Measurements from ENCODE around the gene FABP7. TPM values are rescaled to one million over a fixed set of nuclear protein-coding genes. Genes with fewer than 3 reads are reported as not detected.
"Not testable (repeated sequence)": the region's sequence is repeated elsewhere in the genome, so short reads cannot be mapped to it uniquely, and the experiment has no call there.

FABP7 gene
- total RNA-seq, 4 donors from 2014 or later: not detected

DNA sequence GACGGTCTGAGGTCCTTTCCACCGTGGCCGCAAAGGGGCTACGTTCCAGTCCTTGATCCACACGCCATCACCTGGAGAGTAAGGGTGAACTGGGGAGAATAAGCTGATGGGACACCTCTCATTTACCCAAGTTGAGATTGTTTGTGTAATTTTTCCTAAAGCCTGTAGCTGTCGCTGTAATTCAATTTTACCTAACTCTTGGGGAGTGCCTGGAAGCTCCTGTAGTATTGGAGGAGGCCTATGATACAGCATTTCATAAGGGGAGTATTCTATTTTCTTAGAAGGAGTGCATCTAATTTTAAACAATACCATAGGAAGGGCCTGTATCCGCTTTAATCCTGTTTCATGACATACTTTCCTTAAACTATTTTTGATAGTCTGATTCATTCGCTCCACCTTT lies 35.3 kb upstream of the FABP7 start:
- TF ChIP-seq, protein P1, sequence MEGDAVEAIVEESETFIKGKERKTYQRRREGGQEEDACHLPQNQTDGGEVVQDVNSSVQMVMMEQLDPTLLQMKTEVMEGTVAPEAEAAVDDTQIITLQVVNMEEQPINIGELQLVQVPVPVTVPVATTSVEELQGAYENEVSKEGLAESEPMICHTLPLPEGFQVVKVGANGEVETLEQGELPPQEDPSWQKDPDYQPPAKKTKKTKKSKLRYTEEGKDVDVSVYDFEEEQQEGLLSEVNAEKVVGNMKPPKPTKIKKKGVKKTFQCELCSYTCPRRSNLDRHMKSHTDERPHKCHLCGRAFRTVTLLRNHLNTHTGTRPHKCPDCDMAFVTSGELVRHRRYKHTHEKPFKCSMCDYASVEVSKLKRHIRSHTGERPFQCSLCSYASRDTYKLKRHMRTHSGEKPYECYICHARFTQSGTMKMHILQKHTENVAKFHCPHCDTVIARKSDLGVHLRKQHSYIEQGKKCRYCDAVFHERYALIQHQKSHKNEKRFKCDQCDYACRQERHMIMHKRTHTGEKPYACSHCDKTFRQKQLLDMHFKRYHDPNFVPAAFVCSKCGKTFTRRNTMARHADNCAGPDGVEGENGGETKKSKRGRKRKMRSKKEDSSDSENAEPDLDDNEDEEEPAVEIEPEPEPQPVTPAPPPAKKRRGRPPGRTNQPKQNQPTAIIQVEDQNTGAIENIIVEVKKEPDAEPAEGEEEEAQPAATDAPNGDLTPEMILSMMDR (IDR thresholded peaks at IDR 0.05): peak in 2 of 5 experiments; percentile 25 to 29

DNA sequence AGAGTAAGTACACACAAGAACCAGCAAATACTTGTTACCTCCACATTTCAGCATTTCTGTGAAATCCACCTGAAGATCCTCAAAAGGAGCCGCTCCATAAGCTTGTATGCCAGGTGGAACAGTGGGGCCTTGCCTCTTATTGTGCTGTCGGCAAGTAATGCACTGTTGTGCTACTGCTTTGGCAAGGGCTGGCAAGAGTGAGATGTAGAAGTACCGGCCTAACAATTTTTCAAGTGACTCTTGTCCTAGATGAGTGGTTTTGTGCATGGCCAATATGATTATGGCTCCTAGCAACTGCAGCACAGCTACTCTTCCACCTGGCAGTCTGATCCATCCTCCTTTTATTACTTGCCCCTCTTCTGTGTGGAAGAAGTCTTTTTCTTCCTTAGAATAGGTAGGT lies 34.7 kb upstream of the FABP7 start:
- WGBS, 2 donors: 94 to 98% methylated on average over 3 of the region's 3 CpGs
- not testable (repeated sequence) for DNase-seq (ENCODE audit: low spot score in 2 of 2); H3K36me3 ChIP-seq; H3K9me3 ChIP-seq; H3K4me1 ChIP-seq; H3K27me3 ChIP-seq; H3K4me3 ChIP-seq; H3K27ac ChIP-seq

More for the DNA sequence above, 35.3 kb upstream of the FABP7 start:
- H3K36me3 ChIP-seq; H3K27me3 ChIP-seq; H3K27ac ChIP-seq; H3K9me3 ChIP-seq; H3K4me1 ChIP-seq; H3K4me3 ChIP-seq; DNase-seq (ENCODE audit: low spot score in 2 of 2): not testable (repeated sequence)
- 35 to 36% methylated on average over 8 of the region's 8 CpGs for WGBS, 2 donors

- H3K9me3 ChIP-seq: no peaks in the 10 kb centered on the region
- no peak for TF ChIP-seq POLR2A (IDR thresholded peaks at IDR 0.05)
- TF ChIP-seq, protein P1 (IDR thresholded peaks at IDR 0.05): no peak
- TF ChIP-seq EP300 (IDR thresholded peaks at IDR 0.05): no peak
- H3K27ac ChIP-seq: no peak overlapping the region
- no peak for DNase-seq (ENCODE audit: low spot score in 2 of 2)
- WGBS, 2 donors: 90% methylated on average over 9 of the region's 9 CpGs
- no peaks in the 10 kb centered on the region for H3K4me1 ChIP-seq
- H3K27me3 ChIP-seq: no peaks in the 10 kb centered on the region
- no peak overlapping the region for H3K4me3 ChIP-seq
- H3K36me3 ChIP-seq: no peaks in the 10 kb centered on the region
These were observed 32.8 kb upstream of the FABP7 start for GRCh38 chr6:122746688-122747087.

DNA sequence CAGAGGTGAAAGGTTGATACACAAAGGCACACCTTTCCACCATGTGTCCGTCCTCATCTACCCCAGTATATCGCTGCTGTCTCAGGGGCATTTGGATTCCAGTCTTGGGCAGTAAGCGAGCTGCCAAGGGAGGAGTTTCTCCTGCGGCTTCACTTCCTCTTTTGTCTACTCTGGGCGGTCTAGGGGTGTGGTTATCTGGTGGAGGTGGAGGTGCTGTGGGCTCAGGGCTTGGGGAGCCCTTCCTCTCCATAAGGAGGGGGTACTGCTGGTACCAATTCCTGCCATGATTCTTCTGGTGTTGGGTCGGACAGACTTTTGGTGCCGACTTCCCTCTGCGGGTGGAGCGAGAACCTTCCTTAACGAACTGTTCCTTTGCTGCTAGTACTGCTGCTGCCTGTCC lies 31.9 kb upstream of the FABP7 start:
- Histone ChIP-seq H3K4me3 (no peak overlapping the region), H3K4me1 (no peaks in the 10 kb centered on the region), H3K27ac (no peak overlapping the region), H3K27me3 (no peaks in the 10 kb centered on the region), H3K36me3 (no peaks in the 10 kb centered on the region), H3K9me3 (no peaks in the 10 kb centered on the region)
- TF ChIP-seq, protein P1 (IDR thresholded peaks at IDR 0.05): no peak
- TF ChIP-seq EP300 (IDR thresholded peaks at IDR 0.05) (no peak), POLR2A (IDR thresholded peaks at IDR 0.05) (no peak)
- DNase-seq (ENCODE audit: low spot score in 2 of 2): no peak
- WGBS, 2 donors: 85 to 90% methylated on average over 10 of the region's 10 CpGs

GRCh38 chr6:122748945-122749344 lies 30.6 kb upstream of the FABP7 start:
- H3K4me1 ChIP-seq; DNase-seq (ENCODE audit: low spot score in 2 of 2); H3K4me3 ChIP-seq; H3K27ac ChIP-seq; H3K9me3 ChIP-seq; H3K36me3 ChIP-seq; H3K27me3 ChIP-seq: not testable (repeated sequence)
- WGBS, 2 donors: 36 to 69% methylated on average over 5 of the region's 5 CpGs

GRCh38 chr6:122749451-122750050 lies 30.0 kb upstream of the FABP7 start:
- Histone ChIP-seq H3K4me3 (no peak overlapping the region), H3K9me3 (no peaks in the 10 kb centered on the region), H3K27me3 (no peaks in the 10 kb centered on the region), H3K27ac (no peak overlapping the region), H3K4me1 (peaks cover 0 to 8% (median 2%) of the 10 kb centered on the region in 4 donors), H3K36me3 (no peaks in the 10 kb centered on the region)
- TF ChIP-seq POLR2A (IDR thresholded peaks at IDR 0.05) (no peak), EP300 (IDR thresholded peaks at IDR 0.05) (no peak)
- TF ChIP-seq, protein P1 (IDR thresholded peaks at IDR 0.05): no peak
- DNase-seq (ENCODE audit: low spot score in 2 of 2): no peak
- WGBS, 2 donors: 81 to 86% methylated on average over 4 of the region's 4 CpGs

Data from tibial nerve (tissue), 4 donors.